ENCODE data around the gene FOXI3.

- TF ChIP-seq MXI1 (IDR thresholded peaks at IDR 0.05; ENCODE audit: low read depth, low read length) = no peak
- no peak for TF ChIP-seq CTCF (IDR thresholded peaks at IDR 0.05)
- no peak for TF ChIP-seq EZH2phosphoT487 (IDR thresholded peaks at IDR 0.05; ENCODE audit: borderline replicate concordance, low read depth)
- no peak for TF ChIP-seq POLR2AphosphoS5 (IDR thresholded peaks at IDR 0.05; ENCODE audit: low read depth, low read length)
- no peak for TF ChIP-seq RFX5 (IDR thresholded peaks at IDR 0.05; ENCODE audit: low read length)
- no peak for TF ChIP-seq GABPA (IDR thresholded peaks at IDR 0.05; ENCODE audit: low read depth)
- TF ChIP-seq, protein P1, sequence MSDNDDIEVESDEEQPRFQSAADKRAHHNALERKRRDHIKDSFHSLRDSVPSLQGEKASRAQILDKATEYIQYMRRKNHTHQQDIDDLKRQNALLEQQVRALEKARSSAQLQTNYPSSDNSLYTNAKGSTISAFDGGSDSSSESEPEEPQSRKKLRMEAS (IDR thresholded peaks at IDR 0.05; ENCODE audit: low read depth) = no peak
- no peak for TF ChIP-seq REST (IDR thresholded peaks at IDR 0.05; ENCODE audit: low read depth, low read length)
- no peak for TF ChIP-seq CHD2 (IDR thresholded peaks at IDR 0.05; ENCODE audit: low read length, partially characterized antibody)
- TF ChIP-seq USF1 (IDR thresholded peaks at IDR 0.05; ENCODE audit: borderline replicate concordance, low read depth) = no peak
- no peak for TF ChIP-seq JUND (IDR thresholded peaks at IDR 0.05)
- TF ChIP-seq, protein P2, sequence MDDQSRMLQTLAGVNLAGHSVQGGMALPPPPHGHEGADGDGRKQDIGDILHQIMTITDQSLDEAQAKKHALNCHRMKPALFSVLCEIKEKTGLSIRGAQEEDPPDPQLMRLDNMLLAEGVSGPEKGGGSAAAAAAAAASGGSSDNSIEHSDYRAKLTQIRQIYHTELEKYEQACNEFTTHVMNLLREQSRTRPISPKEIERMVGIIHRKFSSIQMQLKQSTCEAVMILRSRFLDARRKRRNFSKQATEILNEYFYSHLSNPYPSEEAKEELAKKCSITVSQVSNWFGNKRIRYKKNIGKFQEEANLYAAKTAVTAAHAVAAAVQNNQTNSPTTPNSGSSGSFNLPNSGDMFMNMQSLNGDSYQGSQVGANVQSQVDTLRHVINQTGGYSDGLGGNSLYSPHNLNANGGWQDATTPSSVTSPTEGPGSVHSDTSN (IDR thresholded peaks at IDR 0.05) = no peak
- TF ChIP-seq RCOR1 (IDR thresholded peaks at IDR 0.05; ENCODE audit: low read length) = no peak
Observed at GRCh38 chr2:88492002-88492401, 39.5 kb upstream of the FOXI3 start.

Data from SK-N-SH (cell line).